Measurements from ENCODE around the gene CDX2. TPM values are rescaled to one million over a fixed set of nuclear protein-coding genes. Genes with fewer than 3 reads are reported as not detected.
A peak's percentile ranks its signal among the peaks of the same experiment; 100 is the strongest.

Gene CDX2
- total and polyA plus RNA-seq, 9 donors, result 0.02 to 0.26 (median 0.12) TPM; not detected in 6

- no peak for DNase-seq
- Histone ChIP-seq H3K9me3 (no peaks in the 10 kb centered on the region), H3K36me3 (no peaks in the 10 kb centered on the region), H3K4me1 (ENCODE audit: insufficient read depth) (peaks cover 1% of the 10 kb centered on the region), H3K27me3 (peaks cover 4% of the 10 kb centered on the region), H3K4me3 (peak within 1 kb of the TSS; percentile 20), H3K27ac (no peak within 1 kb of the TSS)
- 1 to 4% (median 2%) methylated on average over 45 to 76 of the region's 76 CpGs for WGBS, 3 donors
- TF ChIP-seq POLR2A (IDR thresholded peaks at IDR 0.05), result no peak
- intact Hi-C loops (cut with DNase I), result no loop called here
Measured at GRCh38 chr13:27919934-27920676, 49.0 kb downstream of the CDX2 start, which contains the start of gene PDX1. TSS of gene PDX1 (plus strand) at chr13:27920000. CDS start at chr13:27920139, 139 bp downstream.

- H3K27me3 ChIP-seq, result peaks cover 2% of the 10 kb centered on the region
- H3K4me3 ChIP-seq, result peak overlapping the region; percentile 20
- no peaks in the 10 kb centered on the region for H3K9me3 ChIP-seq
- no peak for DNase-seq
- no peaks in the 10 kb centered on the region for H3K36me3 ChIP-seq
- H3K4me1 ChIP-seq (ENCODE audit: insufficient read depth), result peaks cover 1% of the 10 kb centered on the region
- TF ChIP-seq POLR2A (IDR thresholded peaks at IDR 0.05) (no peak), CTCF (IDR thresholded peaks at IDR 0.05) (no peak), EP300 (IDR thresholded peaks at IDR 0.05) (no peak)
- intact Hi-C loops (cut with DNase I), result no loop called here
- 5 to 9% (median 6%) methylated on average over 11 of the region's 11 CpGs for WGBS, 3 donors
- no peak overlapping the region for H3K27ac ChIP-seq
Measured at GRCh38 chr13:27919659-27919933, 49.5 kb downstream of the CDX2 start.

GRCh38 chr13:27918918-27919658 is 50.0 kb downstream of the CDX2 start:
- 13 to 15% (median 14%) methylated on average over 23 of the region's 23 CpGs for WGBS, 3 donors
- no peaks in the 10 kb centered on the region for H3K27me3 ChIP-seq
- no peak overlapping the region for H3K4me3 ChIP-seq

GRCh38 chr13:27918041-27918917 is 50.8 kb downstream of the CDX2 start:
- no peaks in the 10 kb centered on the region for H3K36me3 ChIP-seq
- H3K27me3 ChIP-seq, result no peaks in the 10 kb centered on the region
- H3K9me3 ChIP-seq, result no peaks in the 10 kb centered on the region
- H3K4me3 ChIP-seq, result no peak overlapping the region
- no peak overlapping the region for H3K27ac ChIP-seq
- no peak for DNase-seq
- 8 to 10% (median 8%) methylated on average over 46 of the region's 46 CpGs for WGBS, 3 donors
- peaks cover 1% of the 10 kb centered on the region for H3K4me1 ChIP-seq (ENCODE audit: insufficient read depth)
- TF ChIP-seq EP300 (IDR thresholded peaks at IDR 0.05), result no peak
- TF ChIP-seq CTCF (IDR thresholded peaks at IDR 0.05), result no peak
- intact Hi-C loops (cut with DNase I), result no loop called here

More at GRCh38 chr13:27918918-27919658, 50.0 kb downstream of the CDX2 start:
- TF ChIP-seq CTCF (IDR thresholded peaks at IDR 0.05) (no peak), EP300 (IDR thresholded peaks at IDR 0.05) (no peak), POLR2A (IDR thresholded peaks at IDR 0.05) (no peak)
- intact Hi-C loops (cut with DNase I), result no loop called here
- no peak overlapping the region for H3K27ac ChIP-seq
- no peak for DNase-seq
- no peaks in the 10 kb centered on the region for H3K9me3 ChIP-seq
- no peaks in the 10 kb centered on the region for H3K36me3 ChIP-seq
- H3K4me1 ChIP-seq (ENCODE audit: insufficient read depth), result peaks cover 1% of the 10 kb centered on the region

All from ovary (tissue), 9 donors.